HG02970 (cell line): ENCODE measurements around the gene EML5.

Experiments used
- ATAC-seq: cut with Tn5 transposase; IDR thresholded peaks from one replicate; pipeline ENCODE4 v1.9.1; 2021; ENCODE audit warnings: mild to moderate bottlenecking, moderate library complexity, moderate number of reproducible peaks; ENCODE audit not compliant: unreplicated experiment, low FRiP score

The EML5 gene

GRCh38 chr14:88576222-88576621 is 216.5 kb downstream of the EML5 start:
- ATAC-seq, result no peak

GRCh38 chr14:88572117-88572516 is 220.6 kb downstream of the EML5 start:
- ATAC-seq, result no peak

- ATAC-seq, result no peak
Measured at GRCh38 chr14:88568196-88568595, 224.6 kb downstream of the EML5 start.

- ATAC-seq, result no peak
Measured at GRCh38 chr14:88565427-88565826, 227.3 kb downstream of the EML5 start.

DNA sequence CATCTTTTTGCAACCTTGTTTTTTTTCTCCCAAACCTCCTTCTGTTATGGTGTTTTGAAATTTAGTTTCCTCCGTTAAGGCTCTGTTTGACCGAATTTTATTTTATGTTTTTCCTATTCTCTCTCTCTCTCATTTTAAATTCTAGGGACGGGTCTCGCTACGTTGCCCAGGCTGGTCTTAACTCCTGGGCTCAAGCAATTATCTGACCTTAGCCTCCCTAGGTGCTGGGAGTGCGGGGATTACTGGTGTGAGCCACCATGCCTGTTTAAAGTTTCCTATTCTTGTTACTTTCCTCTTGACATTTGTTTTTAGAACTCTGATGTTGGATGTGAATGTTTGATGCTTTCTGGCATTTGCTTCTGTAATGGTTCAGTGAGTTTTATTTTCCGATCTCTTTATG is 228.9 kb downstream of the EML5 start:
- no peak for ATAC-seq

GRCh38 chr14:88562831-88563686 is 229.7 kb downstream of the EML5 start, which contains the start of gene ZC3H14:
TSS of gene ZC3H14 (plus strand) at chr14:88563037. CDS start at chr14:88563134, 97 bp downstream.
- peak; percentile 98 for ATAC-seq

GRCh38 chr14:88562532-88562830 is 230.3 kb downstream of the EML5 start:
- ATAC-seq, result no peak
